Measurements from ENCODE around the gene GPR27.

The GPR27 gene

GRCh38 chr3:71728632-71729342, 24.9 kb upstream of the GPR27 start:
- in situ Hi-C loops (cut with HindIII; ENCODE audit: low sequenced_read_pairs), result no loop called here

GRCh38 chr3:71732637-71733036, 21.0 kb upstream of the GPR27 start:
- in situ Hi-C loops (cut with HindIII; ENCODE audit: low sequenced_read_pairs), result no loop called here

DNA sequence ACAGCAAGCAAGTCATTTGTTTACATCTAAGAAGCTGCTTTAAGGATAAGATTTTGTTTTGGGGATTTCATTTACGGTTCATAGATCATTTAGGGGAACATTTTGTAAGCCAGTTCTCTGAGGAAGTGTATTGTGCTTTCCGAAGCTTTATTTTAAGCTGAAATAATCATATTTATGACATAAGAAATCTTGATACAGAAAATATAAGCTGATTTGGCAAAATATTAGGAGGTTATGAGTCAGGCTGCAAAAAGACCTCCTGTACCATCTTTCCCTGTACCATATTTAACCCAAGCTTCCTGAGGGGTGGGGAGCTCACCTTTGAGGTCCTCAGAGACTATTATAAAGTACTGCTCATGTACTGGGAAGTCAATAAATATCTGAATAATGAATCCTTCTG, 20.3 kb upstream of the GPR27 start:
- in situ Hi-C loops (cut with HindIII; ENCODE audit: low sequenced_read_pairs), result no loop called here

DNA sequence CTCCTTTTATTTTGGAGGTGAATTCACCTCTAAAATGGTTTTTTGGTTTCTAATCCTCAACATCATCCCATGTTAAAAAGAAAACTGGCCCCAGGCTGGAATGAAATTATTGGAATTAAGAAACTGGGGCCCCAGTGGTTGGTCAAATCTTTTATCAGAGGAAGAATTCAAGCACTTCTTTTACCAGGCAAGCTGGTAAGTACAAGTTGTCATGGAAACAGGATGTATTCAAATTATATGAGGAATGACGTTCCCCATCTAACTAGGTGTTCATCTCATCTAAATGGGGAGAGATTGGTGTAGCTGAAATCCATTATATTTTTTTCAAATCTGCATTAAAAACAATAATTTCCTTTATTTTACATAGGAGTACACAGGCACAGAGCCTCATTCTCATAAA, 18.8 kb upstream of the GPR27 start:
- in situ Hi-C loops (cut with HindIII; ENCODE audit: low sequenced_read_pairs), result no loop called here

DNA sequence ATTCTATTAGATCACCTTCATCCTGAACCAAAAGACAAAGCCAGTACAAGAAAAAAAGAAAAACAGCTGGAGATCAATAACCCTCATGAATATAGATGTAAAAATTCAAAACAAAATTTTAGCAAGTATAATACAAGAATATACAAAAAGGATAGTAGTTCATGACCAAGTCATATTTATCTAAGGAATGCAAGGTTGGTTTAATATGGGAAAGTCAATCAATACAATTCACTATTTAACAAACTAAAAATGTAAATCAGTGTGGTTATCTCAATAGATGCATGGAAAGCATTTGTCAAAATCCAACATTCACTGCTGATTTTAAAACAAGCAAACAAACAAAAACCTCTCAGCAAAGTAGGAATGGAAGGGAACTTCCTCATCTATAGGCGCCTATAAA, 11.0 kb upstream of the GPR27 start:
- in situ Hi-C loops (cut with HindIII; ENCODE audit: low sequenced_read_pairs), result no loop called here

- in situ Hi-C loops (cut with HindIII; ENCODE audit: low sequenced_read_pairs), result no loop called here
Measured at GRCh38 chr3:71744738-71745137, 8.9 kb upstream of the GPR27 start.

- in situ Hi-C loops (cut with HindIII; ENCODE audit: low sequenced_read_pairs), result no loop called here
Measured at GRCh38 chr3:71751602-71752001, 2.1 kb upstream of the GPR27 start.

DNA sequence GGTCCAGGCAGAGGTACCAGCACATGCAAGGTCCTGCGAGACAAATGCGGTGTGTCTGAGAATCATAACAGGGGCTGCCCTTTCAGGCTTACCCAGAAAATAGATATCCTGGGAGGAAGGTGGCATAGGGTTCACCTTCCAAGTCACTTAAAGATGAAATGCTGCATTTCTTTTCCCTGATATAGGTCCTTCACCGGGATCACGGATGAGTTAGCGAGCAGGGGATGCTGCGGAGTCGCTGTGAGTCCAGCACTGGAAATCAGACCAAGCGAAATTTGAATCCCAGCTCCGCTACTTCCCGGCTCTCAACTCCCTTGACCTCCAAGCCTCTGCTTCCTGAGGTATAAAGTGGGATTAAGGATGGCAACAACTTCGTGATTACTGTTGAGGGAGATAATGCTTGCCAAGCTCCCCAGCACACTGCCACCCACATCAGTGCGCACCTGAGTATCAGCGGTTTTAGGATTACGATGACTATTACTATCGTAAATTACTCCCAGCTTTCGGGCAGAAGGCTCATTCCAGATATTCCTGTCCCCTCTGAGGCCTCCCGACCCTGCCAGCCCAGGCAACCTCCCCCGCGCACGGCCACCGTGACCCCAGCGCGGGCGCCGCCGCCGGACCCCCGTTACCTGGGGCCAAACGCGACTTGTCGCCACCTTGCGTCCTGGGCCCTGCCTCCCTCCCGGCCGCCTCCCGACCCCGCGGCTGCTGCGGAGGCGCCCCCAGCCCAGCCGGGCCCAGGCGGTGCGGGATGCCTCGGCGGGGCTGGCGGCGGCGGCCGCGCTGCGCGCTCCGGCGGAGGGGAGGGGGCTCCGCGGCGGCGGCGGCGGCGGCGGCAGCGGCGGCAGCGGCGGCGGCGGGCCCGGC, 589 bp upstream of the GPR27 start:
- in situ Hi-C loops (cut with HindIII; ENCODE audit: low sequenced_read_pairs), result no loop called here

GRCh38 chr3:71754610-71755253, 1.1 kb downstream of the GPR27 start:
- in situ Hi-C loops (cut with HindIII; ENCODE audit: low sequenced_read_pairs), result no loop called here

GRCh38 chr3:71758091-71758490, 4.4 kb downstream of the GPR27 start:
- in situ Hi-C loops (cut with HindIII; ENCODE audit: low sequenced_read_pairs), result no loop called here

DNA sequence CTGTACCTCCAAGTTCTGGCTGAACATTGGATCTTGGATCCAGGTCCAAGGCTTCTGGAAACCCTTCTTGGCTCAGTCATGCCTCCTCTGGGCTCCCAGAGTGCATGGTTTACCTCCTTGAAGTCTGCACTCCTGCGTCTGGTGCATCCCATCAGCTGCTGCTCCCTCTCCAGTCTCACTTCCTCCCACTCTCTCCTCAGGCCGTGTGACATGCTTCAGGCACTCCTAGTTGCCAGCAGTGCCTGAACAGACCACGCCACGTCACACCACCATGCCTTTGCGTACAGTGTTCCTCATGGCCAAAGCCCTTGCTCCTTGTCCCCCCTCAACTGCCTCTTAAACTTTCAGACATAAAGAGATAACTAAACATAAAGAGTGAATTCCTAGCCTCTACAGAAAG, 5.7 kb downstream of the GPR27 start:
- in situ Hi-C loops (cut with HindIII; ENCODE audit: low sequenced_read_pairs), result no loop called here

DNA sequence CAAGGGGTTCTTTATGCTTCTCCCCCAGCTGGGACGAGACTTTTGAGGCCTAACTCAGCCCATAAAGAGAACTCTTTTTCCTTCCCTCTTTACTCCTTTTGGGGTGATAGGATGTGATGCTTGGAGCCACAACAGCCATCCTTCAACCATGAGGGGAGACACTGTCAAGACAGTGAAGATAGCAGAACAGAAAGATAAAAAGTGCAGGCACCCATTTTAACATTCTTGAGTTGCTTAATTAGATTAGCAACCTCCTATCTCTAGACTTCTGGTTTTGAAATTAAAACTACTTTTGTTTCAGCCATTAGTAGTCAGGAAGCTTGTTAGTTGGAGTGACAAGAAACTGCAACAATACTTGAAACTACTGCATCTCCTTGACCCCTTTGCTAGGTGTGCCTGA, 6.5 kb downstream of the GPR27 start:
- in situ Hi-C loops (cut with HindIII; ENCODE audit: low sequenced_read_pairs), result no loop called here

- in situ Hi-C loops (cut with HindIII; ENCODE audit: low sequenced_read_pairs), result no loop called here
Measured at GRCh38 chr3:71763426-71763825, 9.8 kb downstream of the GPR27 start.

- in situ Hi-C loops (cut with HindIII; ENCODE audit: low sequenced_read_pairs), result no loop called here
Measured at GRCh38 chr3:71771126-71771525, 17.5 kb downstream of the GPR27 start.

- in situ Hi-C loops (cut with HindIII; ENCODE audit: low sequenced_read_pairs), result no loop called here
Measured at GRCh38 chr3:71771884-71772283, 18.2 kb downstream of the GPR27 start.

- in situ Hi-C loops (cut with HindIII; ENCODE audit: low sequenced_read_pairs), result no loop called here
Measured at GRCh38 chr3:71776538-71776937, 22.9 kb downstream of the GPR27 start.

GRCh38 chr3:71778353-71778752, 24.7 kb downstream of the GPR27 start:
- in situ Hi-C loops (cut with HindIII; ENCODE audit: low sequenced_read_pairs), result no loop called here

DNA sequence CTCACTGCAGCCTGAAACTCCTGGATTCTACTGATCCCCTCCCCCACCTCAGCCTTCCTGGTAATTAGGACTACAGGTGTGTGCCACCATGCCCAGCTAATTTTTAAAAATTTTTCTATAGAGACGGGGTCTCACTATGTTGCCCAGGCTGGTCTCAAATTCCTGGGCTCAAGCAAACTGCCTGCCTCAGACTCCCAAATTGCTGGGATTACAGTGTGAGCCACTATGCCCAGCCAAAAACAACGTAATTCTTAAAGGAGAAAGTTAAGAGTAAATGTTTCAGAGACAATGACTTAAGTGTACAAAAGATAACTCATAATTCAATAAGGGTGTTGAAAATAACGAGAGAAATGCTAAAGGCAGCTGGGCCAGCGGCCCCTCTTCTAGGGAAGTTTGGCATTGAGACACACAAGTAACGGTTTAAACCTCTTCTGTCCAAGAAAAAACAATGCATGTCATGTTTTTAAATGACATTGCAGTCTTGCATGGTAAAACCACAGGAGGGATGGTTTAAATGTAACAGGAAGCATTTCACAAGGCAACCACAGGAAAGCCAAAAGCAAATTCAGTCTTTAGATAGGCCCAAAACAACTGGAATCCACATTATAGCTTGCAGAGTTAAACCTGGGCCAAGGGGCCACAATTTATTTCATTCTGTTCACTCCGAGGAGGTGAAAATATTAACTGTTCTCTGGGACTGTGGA, 26.2 kb downstream of the GPR27 start:
- in situ Hi-C loops (cut with HindIII; ENCODE audit: low sequenced_read_pairs), result no loop called here

GRCh38 chr3:71780430-71780829, 26.8 kb downstream of the GPR27 start:
- in situ Hi-C loops (cut with HindIII; ENCODE audit: low sequenced_read_pairs), result no loop called here

GRCh38 chr3:71783152-71783551, 29.5 kb downstream of the GPR27 start:
- in situ Hi-C loops (cut with HindIII; ENCODE audit: low sequenced_read_pairs), result no loop called here

GRCh38 chr3:71784201-71784913, 30.7 kb downstream of the GPR27 start:
- in situ Hi-C loops (cut with HindIII; ENCODE audit: low sequenced_read_pairs), result no loop called here
